K562 (cell line): Measurements from ENCODE around the gene CIAO1. TPM values are rescaled to one million over a fixed set of nuclear protein-coding genes. Genes with fewer than 3 reads are reported as not detected.

Source experiments
- ATAC-seq: fragments of 200-7000 bp; cut with Tn5 transposase; 3 replicates; pipeline ENCODE4 v1.9.1; 2020; ENCODE audit warnings: moderate library complexity
- BruUV-seq: library from RNA; stranded (reverse); fragments of 400-500 nt; replicated peaks from 2 replicates; lab custom pipeline; 2021; lab: Mats Ljungman, UMichigan
- CTCF ChIA-PET: fragments of 300-600 bp; formaldehyde crosslinking; extraction: SDS; loops from one replicate; lab custom pipeline; 2021; ENCODE audit warnings: low intra/inter-chr PET ratio; lab: Yijun Ruan, JAX
- POLR2A ChIA-PET: fragments of 300-600, 350-650 bp; sonication (Branson Sonifier 250); formaldehyde crosslinking; extraction: SDS; loops from one replicate; lab custom pipeline; 2021; ENCODE audit warnings: antibody characterized with exemption, inconsistent platforms; lab: Yijun Ruan, JAX
- DNase-seq, 4 experiments: peaks; one replicate each; pipeline versions ENCODE4 v3.0.0 to v3.0.0-alpha.2; 2011 to 2018; ENCODE audit warnings: low spot score in 3 of 4, mixed read lengths in 3 of 4; ENCODE audit errors: extremely low read depth in 1 of 4
- FAIRE-seq: peaks from 2 replicates; lab custom pipeline; 2011; peaks lifted over from hg19 to GRCh38; lab: Jason Lieb, UNC
- H2AFZ ChIP-seq: 2 replicates; pipeline ENCODE4 v1.6.0; 2011; ENCODE audit warnings: low read depth, low read length, control low read depth, inconsistent platforms
- H3K27ac ChIP-seq: fragments of 200-600 bp; 3 replicates; pipeline ENCODE4 v1.8.0; 2011; ENCODE audit warnings: low read depth, mild to moderate bottlenecking, control low read depth, inconsistent platforms, low read length, moderate library complexity, mixed read lengths; ENCODE audit errors: extremely low read depth
- H3K27me3 ChIP-seq, 2 experiments: fragments of 300-600 bp in 1 of 2; 2 replicates in 1 of 2; 3 replicates in 1 of 2; pipeline versions ENCODE4 v1.6.0 to v1.8.0; 2011; ENCODE audit warnings: inconsistent platforms in 2 of 2, low read length in 2 of 2, mild to moderate bottlenecking in 1 of 2, mixed read lengths in 1 of 2, moderate library complexity in 1 of 2; ENCODE audit not compliant: control insufficient read depth in 2 of 2, insufficient read depth in 2 of 2
- H3K36me3 ChIP-seq: fragments of 300-600 bp; 3 replicates; pipeline ENCODE4 v1.8.0; 2011; ENCODE audit warnings: mild to moderate bottlenecking, low read length, inconsistent platforms; ENCODE audit not compliant: control insufficient read depth, insufficient read depth
- H3K4me1 ChIP-seq, 2 experiments: fragments of 200-600 bp in 1 of 2; replicated peaks in 1 of 2; 2 replicates in 1 of 2; 3 replicates in 1 of 2; pipeline versions ENCODE4 v1.5.1 to v1.8.0; 2011; ENCODE audit warnings: inconsistent platforms in 2 of 2, low read length in 2 of 2, mild to moderate bottlenecking in 1 of 2, mixed read lengths in 1 of 2, moderate library complexity in 1 of 2; ENCODE audit not compliant: control insufficient read depth in 2 of 2, insufficient read depth in 2 of 2
- H3K4me2 ChIP-seq: 2 replicates; pipeline ENCODE4 v1.6.1; 2011; ENCODE audit warnings: low read length, control low read depth, inconsistent platforms, mixed read lengths; ENCODE audit not compliant: insufficient read depth
- H3K4me3 ChIP-seq: fragments of 200-600 bp; sonication (generic), shearing (Covaris generic); 2 replicates; pipeline ENCODE4 v1.5.1; 2016; ENCODE audit warnings: control low read depth, inconsistent platforms
- H3K79me2 ChIP-seq: fragments of 200-600 bp; 3 replicates; pipeline ENCODE4 v1.8.0; 2011; ENCODE audit warnings: low read length, inconsistent platforms; ENCODE audit not compliant: control insufficient read depth, insufficient read depth
- H3K9ac ChIP-seq, 2 experiments: 2 replicates each; pipeline versions ENCODE4 v1.6.0 to v1.6.1; 2011; ENCODE audit warnings: low read depth in 2 of 2, low read length in 2 of 2, control low read depth in 1 of 2, inconsistent platforms in 1 of 2, mild to moderate bottlenecking in 1 of 2, mixed read lengths in 1 of 2; ENCODE audit not compliant: insufficient read depth in 1 of 2
- H3K9me1 ChIP-seq: one replicate; pipeline ENCODE4 v1.6.0; 2011; ENCODE audit warnings: inconsistent platforms, mild to moderate bottlenecking, low read length, moderate library complexity; ENCODE audit not compliant: control insufficient read depth, insufficient read depth
- H3K9me3 ChIP-seq: replicated peaks from 2 replicates; pipeline ENCODE4 v1.5.1; 2011; ENCODE audit warnings: low read depth, low read length, inconsistent platforms; ENCODE audit not compliant: control insufficient read depth, insufficient read depth
- H4K20me1 ChIP-seq: replicated peaks from 2 replicates; pipeline ENCODE4 v1.6.1; 2011; ENCODE audit warnings: low read length, inconsistent platforms, mixed read lengths; ENCODE audit not compliant: control insufficient read depth, insufficient read depth
- CBX1 ChIP-seq: sonication (generic); IDR thresholded peaks from 2 replicates; pipeline ENCODE4 v1.6.1; 2016; ENCODE audit warnings: antibody characterized with exemption, low read depth, mild to moderate bottlenecking
- MBD1 ChIP-seq: fragments of 250-450 bp; sonication (Bioruptor Pico); IDR thresholded peaks from 2 replicates; pipeline ENCODE4 v1.8.0; 2022; ENCODE audit warnings: inconsistent platforms
- MEIS2 ChIP-seq: fragments of 450-650 bp; IDR thresholded peaks from 2 replicates; pipeline ENCODE4 v1.6.1; 2014; ENCODE audit warnings: mild to moderate bottlenecking; ENCODE audit not compliant: partially characterized antibody
- PKNOX1 ChIP-seq: fragments of 450-650 bp; IDR thresholded peaks from 2 replicates; pipeline ENCODE4 v1.6.1; 2016
- POLR2AphosphoS5 ChIP-seq: IDR thresholded peaks from 2 replicates; pipeline ENCODE4 v1.6.1; 2011; ENCODE audit warnings: mild to moderate bottlenecking, low read depth, low read length, moderate library complexity; ENCODE audit not compliant: control insufficient read depth, insufficient read depth
- PRPF4 ChIP-seq: fragments of 200-400 bp; formaldehyde crosslinking; IDR thresholded peaks from one replicate; pipeline ENCODE4 v1.6.1; 2017; ENCODE audit warnings: low read length, low read depth, mild to moderate bottlenecking; ENCODE audit not compliant: insufficient read depth, poor library complexity, severe bottlenecking
- ZBED1 ChIP-seq: IDR thresholded peaks from 2 replicates; pipeline ENCODE4 v1.6.1; 2014
- WGBS: fragments of 100-300 bp; shearing (Covaris generic); methylation state at CpG from one replicate; pipeline ENCODE4 v1.1.6; 2016; ENCODE audit warnings: low coverage, mixed read lengths; ENCODE audit not compliant: insufficient coverage; ENCODE audit errors: missing lambda C conversion rate; 5-methylcytosine and 5-hydroxymethylcytosine counted together
- in situ Hi-C: fragments of 300-500 bp; cut with MboI; formaldehyde crosslinking; loops from 4 replicates; pipeline ENCODE4 v1.15.0; 2018; ENCODE audit warnings: inconsistent platforms, mixed read lengths
- intact Hi-C: fragments of 100-400 bp; cut with micrococcal nuclease; formaldehyde crosslinking; loops from 2 replicates; pipeline ENCODE4 v1.14.2; 2022
- polyA plus RNA-seq, 8 experiments: library from polyadenylated mRNA; depleted of rRNA in 4 of 8; stranded (reverse) in 5 of 8; unstranded in 3 of 8; fragments of >200 nt; fragmentation: Nextera tagmentation in 2 of 8; fragmentation: Illumina TruSeq in 1 of 8; extraction: Ambion mirVana in 2 of 8; extraction: Trizol in 1 of 8; gene quantifications; 2 replicates each; pipeline versions ENCODE4 v1.2.1 to v1.2.3, GENCODE V29; 2011 to 2014; ENCODE audit warnings: inconsistent platforms in 1 of 8, missing spikeins in 1 of 8
- total RNA-seq, 7 experiments: library from RNA; depleted of rRNA in 6 of 7; stranded (reverse); fragments of >200 nt in 6 of 7; fragmentation: Illumina TruSeq in 2 of 7; extraction: Trizol in 2 of 7; gene quantifications; 2 replicates each; pipeline versions ENCODE4 v1.2.1 to v1.2.3, GENCODE V29; 2011 to 2021; ENCODE audit warnings: low replicate concordance in 1 of 7

Gene CIAO1
- total and polyA plus RNA-seq, 9 of the 15 experiments (the other 6 are each of a cell fraction or from before 2014, with no cell fraction given): 11.4 to 156 (median 92.8) TPM

- 87% methylated on average over 7 of the region's 7 CpGs for WGBS
- H2AFZ ChIP-seq: no peak overlapping the region
- in situ Hi-C loops: no loop called here
- peaks cover 3% of the 10 kb centered on the region; the same call in 1 of the 2 replicates for H4K20me1 ChIP-seq
- ATAC-seq: peak; percentile 35
- H3K9me1 ChIP-seq: no peaks in the 10 kb centered on the region
- intact Hi-C loops: no loop called here
- H3K4me1 ChIP-seq: no peaks in the 10 kb centered on the region
- no peak for FAIRE-seq
- H3K4me2 ChIP-seq: no peak overlapping the region
- TSS peak; percentile 37 for BruUV-seq
- no peak overlapping the region for H3K9ac ChIP-seq
- H3K9me3 ChIP-seq: no peaks in the 10 kb centered on the region
- no peak for TF ChIP-seq CBX1
- no peak for TF ChIP-seq ZBED1
- peak; percentile 51; the same call in 1 of the 2 replicates for TF ChIP-seq PKNOX1
- no peak for TF ChIP-seq PRPF4
- TF ChIP-seq MBD1: no peak
- 0 out of 2 replicates have a peak, but pooled peaks have one; percentile 39 for TF ChIP-seq POLR2AphosphoS5
- peak; percentile 57 for TF ChIP-seq MEIS2
- ChIA-PET CTCF (no interaction called here), POLR2A (interaction anchor here (1.1 to 1.2 kb wide), 3 partner anchors 9 to 32 kb away, joined by 3 to 4 read pairs (median 3); partner anchors contain the start of gene SNRNP200)
- H3K4me3 ChIP-seq: no peak overlapping the region
- H3K27me3 ChIP-seq: no peaks in the 10 kb centered on the region
- peaks cover 87% of the 10 kb centered on the region for H3K36me3 ChIP-seq
- H3K27ac ChIP-seq: no peak overlapping the region
- no peaks in the 10 kb centered on the region for H3K79me2 ChIP-seq
- DNase-seq: no peak
Measured at GRCh38 chr2:96274355-96275056, 8.5 kb downstream of the CIAO1 start.
